GM19468 (cell line): ENCODE results near the gene CRIM1.

Source experiments
- ATAC-seq: cut with Tn5 transposase; IDR thresholded peaks from one replicate; pipeline ENCODE4 v1.9.1; 2021; ENCODE audit warnings: mild to moderate bottlenecking, moderate library complexity, moderate number of reproducible peaks; ENCODE audit not compliant: unreplicated experiment; ENCODE audit errors: extremely low read depth

The CRIM1 gene

GRCh38 chr2:36449943-36450392 lies 94.4 kb downstream of the CRIM1 start:
- ATAC-seq = no peak

GRCh38 chr2:36450466-36451196 lies 95.1 kb downstream of the CRIM1 start:
- ATAC-seq = no peak

GRCh38 chr2:36451512-36451911 lies 95.9 kb downstream of the CRIM1 start:
- no peak for ATAC-seq

GRCh38 chr2:36452260-36452659 lies 96.7 kb downstream of the CRIM1 start:
- ATAC-seq = no peak

DNA sequence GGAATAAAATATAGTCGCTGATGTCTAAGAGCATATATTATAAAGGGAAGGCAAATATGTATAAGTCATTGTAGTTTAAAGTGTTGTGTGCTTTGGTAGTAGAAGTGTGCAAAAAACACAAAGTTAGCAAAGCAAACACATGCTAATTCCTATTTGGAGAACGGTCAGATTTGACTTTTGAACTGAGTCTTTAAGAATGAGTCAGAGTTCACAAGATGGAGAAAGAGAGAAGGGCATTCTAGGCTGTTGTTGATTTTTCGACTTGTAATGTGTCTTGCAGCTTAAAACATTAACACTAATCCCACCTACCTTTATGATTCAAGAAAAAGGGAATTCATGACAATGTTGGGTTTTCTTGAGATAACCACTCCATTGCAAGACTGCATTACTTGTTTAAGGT lies 98.1 kb downstream of the CRIM1 start:
- no peak for ATAC-seq

DNA sequence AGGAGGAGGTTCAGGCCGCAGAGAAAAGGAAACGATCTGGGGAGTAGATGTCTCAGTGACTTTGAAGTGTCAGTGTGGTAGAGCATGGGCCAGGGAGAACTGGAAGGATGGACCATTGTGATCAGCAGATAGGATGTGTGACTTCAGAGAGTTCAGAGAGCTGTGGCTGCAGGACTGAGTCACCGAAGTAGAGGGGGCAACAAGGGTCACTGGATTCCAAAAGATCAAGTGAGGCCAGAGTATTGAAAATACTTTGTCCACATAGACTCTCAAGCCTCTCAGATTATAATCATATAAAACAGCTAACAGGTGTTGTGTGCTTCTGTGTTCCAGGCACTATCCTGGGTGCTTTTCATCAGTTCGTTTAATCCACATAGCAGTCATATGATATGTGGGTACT lies 99.4 kb downstream of the CRIM1 start:
- no peak for ATAC-seq

- ATAC-seq = no peak
Observed at GRCh38 chr2:36455788-36456187, 100.2 kb downstream of the CRIM1 start.

- ATAC-seq = no peak
Observed at GRCh38 chr2:36456227-36457175, 100.9 kb downstream of the CRIM1 start.

- ATAC-seq = no peak
Observed at GRCh38 chr2:36458106-36458505, 102.5 kb downstream of the CRIM1 start.

DNA sequence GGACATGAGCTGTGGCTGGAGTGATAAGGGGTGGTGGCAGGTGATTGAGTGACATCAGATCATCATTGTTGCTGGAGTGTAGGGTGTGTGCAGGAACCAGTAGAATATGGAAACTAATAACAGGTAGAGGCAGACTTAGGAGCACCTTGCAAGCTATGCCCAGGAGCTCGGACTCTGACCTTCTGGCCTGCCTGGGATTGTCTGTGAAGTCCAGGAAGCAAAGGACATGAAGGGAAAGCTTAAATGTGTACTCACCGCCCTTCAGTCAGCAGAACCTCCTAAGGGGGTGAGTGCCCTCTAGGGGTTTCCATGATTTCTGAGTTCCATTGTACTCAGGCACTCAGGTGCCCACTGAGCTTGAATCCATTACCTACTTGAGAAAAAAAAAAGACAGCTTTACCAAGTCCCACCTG lies 104.2 kb downstream of the CRIM1 start:
- no peak for ATAC-seq

DNA sequence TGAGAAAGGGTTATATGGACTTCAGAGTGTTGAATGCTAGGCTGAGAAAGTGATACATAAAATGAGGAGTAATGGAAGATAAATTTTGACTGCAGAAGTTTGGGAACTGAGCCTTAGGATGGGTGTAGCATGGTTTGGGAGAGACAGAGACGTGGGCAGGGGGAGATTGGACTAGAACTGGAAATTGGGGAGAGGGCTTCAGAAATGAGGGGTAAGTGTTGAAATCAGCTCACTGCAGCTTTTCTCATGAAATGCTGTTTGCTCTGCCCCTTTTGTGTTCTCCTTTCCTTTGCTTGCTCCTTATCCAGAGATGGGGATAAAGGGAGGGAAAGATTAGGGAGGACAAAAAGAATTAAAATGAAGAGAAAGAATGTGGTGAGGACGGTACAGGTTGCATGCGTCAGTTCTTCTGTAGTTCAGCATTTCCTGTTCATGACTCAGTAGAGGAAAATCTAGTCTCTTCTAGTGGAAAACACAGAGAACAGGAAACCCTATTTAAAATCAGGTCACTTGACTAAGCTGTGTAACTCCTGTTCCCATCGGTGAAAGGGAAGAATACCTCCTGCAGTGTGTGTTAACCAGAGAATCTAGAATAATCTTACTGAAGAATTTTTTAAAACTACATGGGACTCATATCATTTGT lies 105.6 kb downstream of the CRIM1 start:
- ATAC-seq = no peak

- no peak for ATAC-seq
Observed at GRCh38 chr2:36462311-36462935, 106.8 kb downstream of the CRIM1 start.

GRCh38 chr2:36463365-36463764 lies 107.8 kb downstream of the CRIM1 start:
- ATAC-seq = no peak

- ATAC-seq = no peak
Observed at GRCh38 chr2:36464006-36464721, 108.6 kb downstream of the CRIM1 start.

- no peak for ATAC-seq
Observed at GRCh38 chr2:36466135-36466534, 110.6 kb downstream of the CRIM1 start.

DNA sequence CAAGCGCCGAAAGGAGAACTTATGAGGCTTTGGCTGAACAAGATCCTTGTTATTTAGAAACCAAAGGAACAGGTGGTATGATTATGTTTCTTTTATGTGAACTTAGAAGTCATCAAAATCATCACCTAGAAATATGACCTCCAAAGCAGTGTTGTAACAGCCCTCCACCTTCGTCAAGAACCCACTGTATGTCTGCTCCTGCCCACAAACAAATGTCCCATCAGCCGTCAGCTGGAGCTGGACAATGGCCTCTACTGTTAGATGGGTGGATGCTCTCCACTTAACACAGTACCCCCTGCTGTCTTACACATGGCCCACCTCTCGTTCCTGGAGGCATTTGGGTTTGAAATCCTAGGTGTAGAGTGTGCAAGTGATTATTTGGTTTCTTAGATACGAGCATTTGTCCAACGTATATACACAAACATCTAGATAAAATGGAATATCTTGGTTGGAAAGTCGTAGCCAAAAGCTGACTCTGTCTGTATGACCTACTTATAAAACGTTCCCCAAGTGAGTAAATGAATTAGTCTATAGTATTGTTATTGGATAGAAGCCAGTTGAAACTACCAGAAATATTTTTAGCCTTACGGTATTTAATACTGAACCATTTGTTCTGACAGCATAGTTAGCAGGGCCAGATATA lies 113.0 kb downstream of the CRIM1 start:
- no peak for ATAC-seq

- ATAC-seq = no peak
Observed at GRCh38 chr2:36469106-36469477, 113.5 kb downstream of the CRIM1 start.

DNA sequence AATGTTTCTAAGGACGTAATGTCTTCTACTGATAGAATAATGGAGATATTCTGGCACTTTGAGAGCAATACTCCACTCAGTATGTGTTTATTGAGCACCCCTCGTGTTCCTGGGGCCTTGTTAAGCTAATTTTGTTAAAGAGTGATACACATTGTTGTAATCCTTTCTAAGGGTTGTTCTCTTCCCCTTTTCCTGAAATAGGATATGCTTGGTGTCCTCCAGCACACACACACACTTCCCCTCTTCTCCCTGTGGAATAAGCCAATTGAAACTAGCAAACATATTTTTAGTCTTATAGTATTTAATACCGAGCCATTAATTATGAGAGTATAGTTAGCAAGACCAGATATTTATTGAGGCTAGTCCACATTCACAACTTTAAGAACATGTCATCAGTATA lies 114.1 kb downstream of the CRIM1 start:
- ATAC-seq = no peak

GRCh38 chr2:36473230-36473629 lies 117.7 kb downstream of the CRIM1 start:
- no peak for ATAC-seq
